ENCODE data around the gene EDC4. TPM values are rescaled to one million over a fixed set of nuclear protein-coding genes. Genes with fewer than 3 reads are reported as not detected.

The EDC4 gene
- total RNA-seq, 1 experiment from 2014 or later, result 99.9 TPM

DNA sequence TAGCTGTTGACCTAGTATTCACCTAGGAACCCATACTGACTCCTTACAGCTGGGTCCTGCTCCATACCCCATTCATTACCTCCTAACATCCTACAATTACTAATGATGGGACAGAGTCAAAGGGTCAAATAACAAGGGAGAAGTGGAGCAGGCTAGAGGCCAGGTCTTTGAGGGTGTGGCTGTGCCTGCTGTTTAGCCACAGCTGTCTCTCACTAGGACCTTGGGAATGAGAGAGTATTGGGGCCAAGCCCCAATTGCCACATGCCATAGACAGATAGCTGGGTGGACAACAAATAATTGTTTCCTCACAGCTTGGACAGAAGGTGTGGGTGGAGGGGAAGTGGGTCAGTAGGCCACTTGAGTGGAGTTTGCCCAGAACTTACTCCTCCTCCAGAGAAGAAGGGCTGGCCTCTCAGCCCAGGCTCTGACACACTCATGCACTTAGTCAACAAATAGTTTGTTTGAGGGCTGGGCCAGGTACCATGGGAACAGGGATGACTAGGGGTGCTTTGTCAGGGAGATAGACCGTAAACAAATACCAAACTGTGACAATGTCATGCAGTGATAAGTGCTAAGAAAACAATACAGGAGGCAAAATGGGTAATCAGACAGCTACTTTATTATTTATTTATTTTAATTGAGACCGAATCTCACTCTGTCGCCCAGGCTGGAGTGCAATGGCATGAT is 15.2 kb upstream of the EDC4 start:
- no TSS peak for BruUV-seq (replicated peaks)
- TF ChIP-seq, protein P1, sequence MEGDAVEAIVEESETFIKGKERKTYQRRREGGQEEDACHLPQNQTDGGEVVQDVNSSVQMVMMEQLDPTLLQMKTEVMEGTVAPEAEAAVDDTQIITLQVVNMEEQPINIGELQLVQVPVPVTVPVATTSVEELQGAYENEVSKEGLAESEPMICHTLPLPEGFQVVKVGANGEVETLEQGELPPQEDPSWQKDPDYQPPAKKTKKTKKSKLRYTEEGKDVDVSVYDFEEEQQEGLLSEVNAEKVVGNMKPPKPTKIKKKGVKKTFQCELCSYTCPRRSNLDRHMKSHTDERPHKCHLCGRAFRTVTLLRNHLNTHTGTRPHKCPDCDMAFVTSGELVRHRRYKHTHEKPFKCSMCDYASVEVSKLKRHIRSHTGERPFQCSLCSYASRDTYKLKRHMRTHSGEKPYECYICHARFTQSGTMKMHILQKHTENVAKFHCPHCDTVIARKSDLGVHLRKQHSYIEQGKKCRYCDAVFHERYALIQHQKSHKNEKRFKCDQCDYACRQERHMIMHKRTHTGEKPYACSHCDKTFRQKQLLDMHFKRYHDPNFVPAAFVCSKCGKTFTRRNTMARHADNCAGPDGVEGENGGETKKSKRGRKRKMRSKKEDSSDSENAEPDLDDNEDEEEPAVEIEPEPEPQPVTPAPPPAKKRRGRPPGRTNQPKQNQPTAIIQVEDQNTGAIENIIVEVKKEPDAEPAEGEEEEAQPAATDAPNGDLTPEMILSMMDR (conservative IDR thresholded peaks at IDR 0.05; ENCODE audit: low read depth, low read length), result no peak
- TF ChIP-seq EZH2 (IDR thresholded peaks at IDR 0.05; ENCODE audit: borderline replicate concordance, low read depth, low read length, poor library complexity, severe bottlenecking), result no peak
- Histone ChIP-seq H3K36me3 (ENCODE audit: insufficient read depth, low read length, poor library complexity, severe bottlenecking) (peaks cover 6% of the 10 kb centered on the region), H3K4me1 (ENCODE audit: insufficient read depth, low read length, poor library complexity, severe bottlenecking) (no peaks in the 10 kb centered on the region), H3K27me3 (replicated peaks; ENCODE audit: insufficient read depth, low read depth, low read length, poor library complexity) (no peaks in the 10 kb centered on the region), H3K9me3 (ENCODE audit: low read depth, low read length, poor library complexity, severe bottlenecking) (no peaks in the 10 kb centered on the region), H3K4me3 (ENCODE audit: low read depth, low read length, poor library complexity, severe bottlenecking) (no peak overlapping the region), H3K27ac (ENCODE audit: low read depth, low read length, poor library complexity, severe bottlenecking) (no peak overlapping the region)
- ChIA-PET POLR2A (ENCODE audit: low non-redundant PET) (no interaction called here), CTCF (no interaction called here)
- intact Hi-C loops (cut with micrococcal nuclease; ENCODE audit: unreplicated experiment), result no loop called here
- no peak for DNase-seq (ENCODE audit: low spot score)

GRCh38 chr16:67858500-67858899 is 14.4 kb upstream of the EDC4 start:
- no peaks in the 10 kb centered on the region for H3K4me1 ChIP-seq (ENCODE audit: insufficient read depth, low read length, poor library complexity, severe bottlenecking)
- CTCF ChIA-PET, result no interaction called here
- no peak overlapping the region for H3K4me3 ChIP-seq (ENCODE audit: low read depth, low read length, poor library complexity, severe bottlenecking)
- no peaks in the 10 kb centered on the region for H3K9me3 ChIP-seq (ENCODE audit: low read depth, low read length, poor library complexity, severe bottlenecking)
- no TSS peak for BruUV-seq (replicated peaks)
- H3K27ac ChIP-seq (ENCODE audit: low read depth, low read length, poor library complexity, severe bottlenecking), result no peak overlapping the region
- H3K27me3 ChIP-seq (replicated peaks; ENCODE audit: insufficient read depth, low read depth, low read length, poor library complexity), result no peaks in the 10 kb centered on the region
- TF ChIP-seq, protein P1 (conservative IDR thresholded peaks at IDR 0.05; ENCODE audit: low read depth, low read length), result no peak
- no peak for TF ChIP-seq EZH2 (IDR thresholded peaks at IDR 0.05; ENCODE audit: borderline replicate concordance, low read depth, low read length, poor library complexity, severe bottlenecking)
- peaks cover 6% of the 10 kb centered on the region for H3K36me3 ChIP-seq (ENCODE audit: insufficient read depth, low read length, poor library complexity, severe bottlenecking)
- POLR2A ChIA-PET (ENCODE audit: low non-redundant PET), result no interaction called here
- DNase-seq (ENCODE audit: low spot score), result no peak
- intact Hi-C loops (cut with micrococcal nuclease; ENCODE audit: unreplicated experiment), result no loop called here

GRCh38 chr16:67860589-67861398 is 12.1 kb upstream of the EDC4 start:
- intact Hi-C loops (cut with micrococcal nuclease; ENCODE audit: unreplicated experiment), result no loop called here
- H3K4me1 ChIP-seq (ENCODE audit: insufficient read depth, low read length, poor library complexity, severe bottlenecking), result no peaks in the 10 kb centered on the region
- POLR2A ChIA-PET (ENCODE audit: low non-redundant PET), result no interaction called here
- CTCF ChIA-PET, result no interaction called here
- peaks cover 18% of the 10 kb centered on the region for H3K36me3 ChIP-seq (ENCODE audit: insufficient read depth, low read length, poor library complexity, severe bottlenecking)
- no peak for DNase-seq (ENCODE audit: low spot score)
- H3K27ac ChIP-seq (ENCODE audit: low read depth, low read length, poor library complexity, severe bottlenecking), result no peak overlapping the region
- no peaks in the 10 kb centered on the region for H3K27me3 ChIP-seq (replicated peaks; ENCODE audit: insufficient read depth, low read depth, low read length, poor library complexity)
- no peak for TF ChIP-seq EZH2 (IDR thresholded peaks at IDR 0.05; ENCODE audit: borderline replicate concordance, low read depth, low read length, poor library complexity, severe bottlenecking)
- TF ChIP-seq, protein P1 (conservative IDR thresholded peaks at IDR 0.05; ENCODE audit: low read depth, low read length), result no peak
- H3K9me3 ChIP-seq (ENCODE audit: low read depth, low read length, poor library complexity, severe bottlenecking), result no peaks in the 10 kb centered on the region
- no TSS peak for BruUV-seq (replicated peaks)
- no peak overlapping the region for H3K4me3 ChIP-seq (ENCODE audit: low read depth, low read length, poor library complexity, severe bottlenecking)

Data from A673 (cell line).